GM18520 (cell line): ENCODE results near the gene CPA5.

Experiments used
- ATAC-seq: cut with Tn5 transposase; IDR thresholded peaks from one replicate; pipeline ENCODE4 v1.9.1; 2021; ENCODE audit not compliant: unreplicated experiment

CPA5 gene

DNA sequence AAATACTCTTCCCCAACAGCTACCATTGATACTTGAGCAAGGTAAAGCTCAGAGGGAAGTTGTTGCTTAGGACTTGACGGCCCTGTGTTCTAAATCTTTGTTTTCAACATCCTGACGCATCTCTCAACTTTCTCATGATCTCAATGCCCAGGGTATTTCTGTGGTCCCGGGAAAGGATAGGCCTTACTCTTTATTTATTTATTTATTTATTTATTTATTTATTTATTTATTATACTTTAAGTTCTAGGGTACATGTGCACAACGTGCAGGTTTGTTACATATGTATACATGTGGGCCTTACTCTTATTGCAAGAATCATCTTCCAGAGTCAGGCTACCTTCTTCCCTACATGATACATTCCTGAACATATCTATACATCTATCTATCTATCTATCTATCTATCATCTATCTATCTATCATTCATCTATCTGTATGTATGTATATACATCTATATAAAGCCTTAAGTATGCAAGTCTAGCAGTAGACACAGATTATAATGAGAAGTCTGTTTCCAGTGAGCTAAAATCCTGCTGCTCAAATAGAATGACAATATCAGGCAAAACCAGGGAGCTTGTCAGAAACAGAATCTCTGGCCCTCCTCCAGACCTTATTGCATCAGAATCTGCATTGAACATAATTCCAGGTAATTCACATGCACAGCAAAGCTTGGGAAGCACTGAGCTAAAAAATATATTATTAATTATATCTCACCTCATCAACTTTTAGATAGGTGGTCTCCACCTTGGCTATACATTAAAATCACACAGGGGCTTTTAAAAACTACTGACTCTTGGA lies 12.2 kb upstream of the CPA5 start:
- ATAC-seq, result no peak

DNA sequence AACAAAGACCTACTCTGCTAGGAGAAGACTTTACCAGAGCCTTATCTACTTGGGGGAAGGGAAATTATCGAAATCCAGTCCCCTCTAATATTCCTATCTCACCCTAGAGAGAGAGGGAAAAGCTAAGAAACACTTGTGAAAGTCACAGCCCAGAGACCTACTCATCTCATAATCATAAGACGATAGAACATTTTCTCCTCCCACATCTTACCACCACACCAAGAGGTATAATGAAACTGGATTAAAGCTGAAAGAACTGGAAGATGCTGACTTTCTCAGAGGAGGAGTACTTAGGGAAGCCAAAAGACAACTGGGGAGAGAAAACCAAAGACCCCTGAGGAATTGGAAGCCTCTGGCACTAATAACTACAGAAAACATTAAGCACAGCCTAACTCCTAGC lies 10.8 kb upstream of the CPA5 start:
- ATAC-seq, result no peak

DNA sequence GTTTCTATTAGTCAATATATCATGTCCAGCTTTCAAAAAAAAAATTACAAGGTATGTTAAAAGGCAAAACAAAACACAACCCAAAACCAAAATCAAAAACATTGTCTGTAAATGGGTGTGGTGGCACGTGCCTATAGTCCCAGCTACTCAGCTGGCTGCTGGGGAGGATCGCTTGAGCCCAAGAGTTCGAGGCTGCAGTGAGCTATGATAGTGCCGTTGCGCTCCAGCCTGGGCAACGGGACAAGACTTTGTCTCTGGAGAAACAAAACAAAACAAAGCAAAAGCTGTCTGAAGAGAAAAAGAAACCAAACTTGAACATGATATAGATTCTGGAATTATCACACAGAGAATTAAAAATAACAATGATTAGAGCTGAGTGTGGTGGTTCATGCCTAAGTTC lies 10.3 kb upstream of the CPA5 start:
- no peak for ATAC-seq

- ATAC-seq, result no peak
Measured at GRCh38 chr7:130337410-130337971, 7.1 kb upstream of the CPA5 start.

DNA sequence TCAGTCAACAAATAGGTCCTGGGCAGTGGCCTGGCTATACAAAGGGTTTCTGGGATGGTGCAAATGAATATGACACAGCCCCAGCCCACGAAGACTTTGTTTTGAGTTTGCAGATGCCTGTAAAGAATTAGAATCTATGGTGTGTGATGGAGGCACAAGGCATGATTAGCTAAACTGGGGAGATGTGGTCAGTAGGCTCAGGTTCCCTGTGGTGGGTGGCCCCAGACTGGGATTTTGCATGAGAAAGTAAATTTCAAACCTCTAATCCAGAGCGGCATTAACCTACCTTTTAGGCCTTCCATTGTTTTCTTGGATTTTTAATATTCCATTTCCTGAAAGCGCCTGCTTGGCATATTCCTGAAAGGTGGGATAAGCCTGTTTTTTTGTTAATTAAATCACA lies 6.4 kb upstream of the CPA5 start:
- ATAC-seq, result no peak

GRCh38 chr7:130341882-130342281 lies 2.7 kb upstream of the CPA5 start:
- ATAC-seq, result no peak

DNA sequence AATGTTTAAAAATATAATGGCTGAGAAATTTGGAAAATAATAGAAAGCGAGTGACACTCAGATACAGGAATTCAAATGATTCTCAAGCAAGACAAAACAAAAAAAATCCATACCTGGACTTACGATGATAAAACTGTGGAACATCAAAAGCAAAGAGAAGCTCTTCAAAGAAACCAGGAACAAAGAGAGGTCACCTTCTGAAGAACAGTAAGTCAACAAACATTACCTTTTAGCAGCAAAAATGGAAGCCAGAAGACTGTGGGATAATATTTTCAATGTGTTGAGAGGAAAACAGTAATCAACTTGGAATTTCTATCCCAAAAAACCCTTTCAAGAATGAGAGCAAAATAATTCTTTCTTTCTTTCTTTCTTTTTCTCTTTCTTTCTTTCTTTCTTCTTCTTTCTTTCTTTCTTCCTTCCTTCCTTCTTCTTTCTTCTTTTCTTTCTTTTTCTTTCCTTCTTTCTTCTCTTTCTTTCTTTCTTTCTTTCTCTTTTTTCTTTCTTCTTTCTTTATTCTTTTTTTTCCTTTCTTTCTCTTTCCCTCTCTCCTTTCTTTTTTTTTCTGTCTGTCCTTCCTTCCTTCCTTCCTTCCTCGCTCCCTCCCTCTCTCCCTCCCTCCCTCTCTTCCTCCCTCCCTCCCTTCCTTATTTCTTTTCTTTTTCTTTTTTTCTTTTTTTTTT lies 1.8 kb upstream of the CPA5 start:
- no peak for ATAC-seq

DNA sequence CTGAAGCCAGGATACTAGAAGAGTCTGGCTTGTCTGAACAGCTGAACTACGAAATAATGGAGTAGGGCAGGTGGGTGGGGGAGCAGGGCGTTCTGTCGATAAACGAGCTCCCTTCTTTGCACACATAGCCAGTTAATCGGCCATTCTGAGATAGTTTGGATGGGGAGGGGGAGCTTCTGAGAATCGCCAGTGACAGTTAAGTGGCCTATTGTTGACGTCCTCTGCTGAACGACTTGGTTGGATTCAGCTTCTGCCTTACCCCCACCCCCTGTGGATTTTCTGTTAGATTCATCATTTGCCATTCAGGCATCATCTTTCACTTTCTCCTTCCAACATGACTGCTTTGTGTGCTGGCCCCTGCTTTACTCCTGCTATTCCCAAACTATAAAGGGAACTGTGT lies 520 bp downstream of the CPA5 start:
- ATAC-seq, result no peak

- no peak for ATAC-seq
Measured at GRCh38 chr7:130345725-130346124, 1.1 kb downstream of the CPA5 start.

DNA sequence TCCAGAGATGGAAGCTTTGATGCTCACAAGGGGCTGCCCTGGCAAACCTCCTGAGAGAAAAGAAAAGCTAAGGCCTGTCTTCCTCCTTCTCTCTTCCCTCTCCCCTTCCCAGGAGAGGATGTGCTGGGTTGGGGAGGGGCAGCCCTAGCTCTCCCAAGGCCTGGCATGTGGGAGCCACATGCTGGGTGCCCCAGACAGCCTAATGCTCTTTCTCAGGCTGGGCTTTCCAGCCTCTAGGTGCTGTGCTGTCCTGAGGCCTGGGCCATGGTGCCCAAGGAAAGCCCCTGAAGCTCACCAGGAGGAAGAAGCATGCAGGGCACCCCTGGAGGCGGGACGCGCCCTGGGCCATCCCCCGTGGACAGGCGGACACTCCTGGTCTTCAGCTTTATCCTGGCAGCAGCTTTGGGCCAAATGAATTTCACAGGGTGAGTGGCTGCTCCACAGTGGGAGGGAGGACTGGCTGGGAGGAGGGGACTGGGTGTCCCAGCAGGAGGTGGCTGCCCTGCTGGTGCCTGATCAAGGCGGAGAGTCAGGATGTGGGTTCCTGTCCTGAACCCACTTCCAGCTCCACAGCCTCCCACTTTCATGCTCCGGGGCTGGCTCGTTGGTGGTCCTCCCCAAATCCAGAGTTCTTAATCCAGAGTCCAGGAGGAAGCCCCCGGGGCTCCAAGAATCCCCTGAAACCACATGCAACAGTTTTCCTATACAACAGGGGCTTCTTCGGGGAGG lies 1.7 kb downstream of the CPA5 start:
- no peak for ATAC-seq

DNA sequence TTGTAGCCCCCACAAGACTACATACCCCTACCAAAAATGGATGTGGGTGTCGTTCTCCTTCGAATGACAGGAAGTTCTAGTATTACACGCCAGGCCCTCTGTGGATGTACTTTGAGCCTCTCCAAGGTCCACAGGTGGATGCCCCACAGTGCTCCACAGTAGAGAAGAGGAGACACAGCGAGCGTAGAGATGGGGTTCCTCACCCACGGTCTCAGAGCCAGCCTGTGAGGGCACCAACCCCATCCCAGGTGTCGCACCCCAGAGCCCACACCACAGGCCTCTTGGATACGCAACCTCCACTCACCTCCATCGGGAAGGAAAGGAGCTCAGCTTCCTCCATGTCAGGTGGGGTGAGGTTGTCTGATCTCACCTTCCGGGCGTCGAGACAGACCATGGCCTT lies 2.3 kb downstream of the CPA5 start:
- ATAC-seq, result no peak

DNA sequence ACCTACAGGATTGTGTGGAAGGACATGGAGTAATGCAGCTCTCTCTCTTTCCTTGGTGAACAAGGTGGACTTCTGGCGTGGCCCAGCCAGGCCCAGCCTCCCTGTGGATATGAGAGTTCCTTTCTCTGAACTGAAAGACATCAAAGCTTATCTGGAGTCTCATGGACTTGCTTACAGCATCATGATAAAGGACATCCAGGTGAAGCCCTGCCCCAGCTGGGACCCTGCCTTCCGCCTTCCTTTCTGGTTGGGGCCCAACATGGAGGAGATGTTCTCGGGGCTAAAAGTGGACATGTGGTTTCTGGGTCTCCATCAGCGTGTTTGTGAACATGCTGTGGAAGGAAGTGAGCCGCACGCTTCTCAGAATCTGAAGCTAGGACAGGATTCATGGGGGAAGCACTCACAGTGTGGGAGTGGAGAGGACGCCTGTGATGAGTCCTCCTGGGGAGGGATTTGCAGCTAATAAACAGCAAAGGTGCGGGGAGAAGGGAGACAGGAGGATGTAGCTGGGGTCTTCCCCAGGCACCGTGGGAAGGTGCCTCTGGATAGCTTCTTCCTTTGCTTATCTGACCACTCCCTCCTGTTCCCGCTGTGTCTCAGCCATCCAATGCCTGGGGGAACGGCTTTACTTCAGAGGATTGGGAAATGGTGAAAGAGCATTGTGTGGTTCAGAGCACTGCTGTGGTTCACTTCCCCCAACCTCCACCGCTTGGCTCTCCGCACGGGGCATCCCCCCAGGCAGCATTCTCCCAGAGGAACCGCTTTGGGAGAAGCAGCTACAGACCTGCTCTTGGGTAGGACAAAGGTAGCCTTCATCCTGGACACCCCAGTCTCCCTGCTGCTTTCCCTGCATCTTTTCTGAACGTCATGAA lies 5.5 kb downstream of the CPA5 start:
- no peak for ATAC-seq

DNA sequence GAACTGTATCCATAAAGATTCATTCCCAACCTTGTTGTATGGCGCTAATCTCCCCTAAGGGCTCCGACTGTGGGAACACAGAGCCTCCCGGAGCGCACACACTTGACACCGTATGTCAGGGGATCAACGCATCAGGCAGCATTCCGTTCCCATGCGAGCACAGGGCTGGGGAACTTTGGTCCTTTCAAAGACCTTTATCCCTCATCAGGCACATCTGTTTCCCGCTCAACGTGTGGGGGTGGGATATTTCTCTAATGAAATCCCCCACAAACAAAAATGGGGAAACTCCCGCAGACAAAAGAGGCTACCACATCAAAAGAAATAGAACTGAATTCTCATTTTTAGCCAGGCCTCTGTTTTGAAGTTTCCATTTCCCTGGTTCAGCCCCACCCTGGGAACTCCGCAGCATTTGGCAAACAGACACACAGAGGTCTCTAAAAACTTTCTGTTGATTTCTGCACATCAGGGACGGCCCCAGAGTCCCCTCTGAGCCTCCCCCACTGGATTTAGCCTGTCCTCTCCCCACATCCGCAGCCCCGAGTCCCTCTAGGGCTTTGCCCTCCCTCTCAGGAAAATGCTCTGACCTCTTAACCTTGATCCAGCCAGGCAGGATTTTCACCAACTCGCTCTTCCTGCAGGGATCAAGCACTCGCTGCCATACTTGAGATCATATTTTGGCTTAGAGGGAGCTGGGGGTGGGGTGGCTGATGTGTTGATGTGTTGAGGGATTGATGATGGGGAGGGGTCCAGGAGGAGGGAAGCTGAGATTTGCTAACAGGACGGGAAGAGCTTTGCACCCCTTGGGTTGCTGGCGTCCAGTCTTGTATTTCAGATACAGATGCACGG lies 6.6 kb downstream of the CPA5 start:
- ATAC-seq, result no peak

- ATAC-seq, result no peak
Measured at GRCh38 chr7:130351791-130352090, 7.1 kb downstream of the CPA5 start.

DNA sequence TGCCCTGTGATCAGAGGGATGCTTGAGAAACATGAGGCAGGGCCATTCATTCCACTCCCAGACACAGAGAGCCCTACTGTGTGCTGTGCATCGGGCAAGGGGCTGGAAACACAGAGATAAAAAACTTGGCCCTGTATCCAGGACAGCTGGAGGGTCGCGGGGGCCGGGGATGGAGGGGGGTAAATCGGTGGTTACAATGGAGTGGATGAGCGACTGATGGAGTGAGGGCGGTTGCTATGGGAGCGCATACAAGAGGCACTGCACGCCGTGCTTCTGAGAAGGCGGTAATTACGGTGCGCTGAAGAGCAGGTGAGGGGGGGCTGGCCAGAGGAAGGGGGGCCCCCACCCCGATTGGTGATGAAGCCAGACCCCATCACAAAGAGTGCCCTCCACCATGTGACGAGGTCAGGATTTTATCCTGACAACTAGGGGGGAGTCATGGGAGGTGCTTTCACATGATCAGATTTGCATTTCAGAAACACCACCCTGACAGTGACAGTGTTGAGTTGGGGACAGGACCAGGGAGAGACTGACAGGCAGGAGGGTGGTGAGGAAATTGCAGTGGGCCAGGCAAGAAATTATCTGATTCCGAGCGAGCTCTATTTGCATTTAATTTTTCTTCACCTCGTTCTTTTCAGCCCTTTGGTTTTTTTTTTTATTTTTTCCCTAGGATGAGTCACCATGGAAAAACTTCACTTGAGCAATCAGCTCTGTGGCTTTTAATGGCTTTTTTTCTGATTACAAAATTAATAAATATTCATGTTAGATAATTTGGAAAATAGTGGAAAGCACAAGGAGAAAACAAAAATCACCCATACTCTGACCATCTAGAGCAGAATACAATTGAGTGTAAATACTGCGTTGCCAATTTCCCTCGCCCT lies 7.8 kb downstream of the CPA5 start:
- ATAC-seq, result no peak

DNA sequence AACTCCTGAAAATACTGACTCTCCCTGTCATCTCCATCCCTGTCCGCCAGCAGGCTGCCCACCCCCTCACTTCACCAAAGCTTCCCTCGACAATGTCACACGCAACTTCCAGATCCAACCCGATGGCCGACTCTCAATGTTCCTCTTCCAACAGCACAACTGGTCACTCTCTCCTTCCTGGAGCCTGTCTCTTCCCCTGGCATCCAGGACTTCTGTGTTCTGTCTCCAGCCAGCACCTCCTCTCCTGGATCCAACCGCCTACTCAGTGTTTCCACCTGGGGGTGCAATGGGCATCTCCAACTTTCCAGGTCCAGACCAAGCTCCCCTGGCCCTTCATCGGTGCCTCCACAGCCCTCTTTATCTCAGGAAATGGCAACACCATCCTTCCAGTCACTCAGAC lies 8.6 kb downstream of the CPA5 start:
- no peak for ATAC-seq

- ATAC-seq, result no peak
Measured at GRCh38 chr7:130356121-130356875, 11.7 kb downstream of the CPA5 start.

GRCh38 chr7:130356876-130357611 lies 12.4 kb downstream of the CPA5 start:
- ATAC-seq, result no peak
